ENCODE measurements around the gene POLR3F.
"Not testable (repeated sequence)": the region's sequence is repeated elsewhere in the genome, so short reads cannot be mapped to it uniquely, and the experiment has no call there.

Gene POLR3F

DNA sequence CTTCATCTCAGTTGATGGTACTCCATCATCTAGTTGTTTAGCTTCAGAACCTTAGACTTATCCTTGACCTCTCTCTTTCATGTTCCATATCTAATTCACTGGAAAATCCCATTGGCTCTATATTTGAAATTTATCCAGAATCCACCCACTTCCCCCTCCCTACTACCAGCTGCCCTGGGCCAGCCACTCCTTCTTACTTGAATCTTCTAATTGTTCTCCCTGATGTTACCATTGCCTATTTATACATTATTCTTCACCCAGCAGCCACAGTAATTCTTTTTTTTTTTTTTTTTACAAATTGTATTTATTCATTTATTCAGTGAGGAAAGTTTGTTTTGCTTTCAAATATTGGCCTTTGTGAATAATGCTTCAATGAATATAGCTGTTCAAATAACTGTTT is 48.8 kb downstream of the POLR3F start:
- no peaks in the 10 kb centered on the region for H3K27me3 ChIP-seq (ENCODE audit: low read length)
- peaks cover 6% of the 10 kb centered on the region; the same call in 1 of the 2 replicates for H3K79me2 ChIP-seq (ENCODE audit: insufficient read depth, low read length)
- TF ChIP-seq, protein P1, sequence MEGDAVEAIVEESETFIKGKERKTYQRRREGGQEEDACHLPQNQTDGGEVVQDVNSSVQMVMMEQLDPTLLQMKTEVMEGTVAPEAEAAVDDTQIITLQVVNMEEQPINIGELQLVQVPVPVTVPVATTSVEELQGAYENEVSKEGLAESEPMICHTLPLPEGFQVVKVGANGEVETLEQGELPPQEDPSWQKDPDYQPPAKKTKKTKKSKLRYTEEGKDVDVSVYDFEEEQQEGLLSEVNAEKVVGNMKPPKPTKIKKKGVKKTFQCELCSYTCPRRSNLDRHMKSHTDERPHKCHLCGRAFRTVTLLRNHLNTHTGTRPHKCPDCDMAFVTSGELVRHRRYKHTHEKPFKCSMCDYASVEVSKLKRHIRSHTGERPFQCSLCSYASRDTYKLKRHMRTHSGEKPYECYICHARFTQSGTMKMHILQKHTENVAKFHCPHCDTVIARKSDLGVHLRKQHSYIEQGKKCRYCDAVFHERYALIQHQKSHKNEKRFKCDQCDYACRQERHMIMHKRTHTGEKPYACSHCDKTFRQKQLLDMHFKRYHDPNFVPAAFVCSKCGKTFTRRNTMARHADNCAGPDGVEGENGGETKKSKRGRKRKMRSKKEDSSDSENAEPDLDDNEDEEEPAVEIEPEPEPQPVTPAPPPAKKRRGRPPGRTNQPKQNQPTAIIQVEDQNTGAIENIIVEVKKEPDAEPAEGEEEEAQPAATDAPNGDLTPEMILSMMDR (IDR thresholded peaks at IDR 0.05; ENCODE audit: insufficient read depth, low read length, poor library complexity, severe bottlenecking) = no peak
- no peak for TF ChIP-seq EZH2phosphoT487 (conservative IDR thresholded peaks at IDR 0.05; ENCODE audit: low read length)
- H4K20me1 ChIP-seq (ENCODE audit: low read depth, low read length) = no peaks in the 10 kb centered on the region
- H3K9me3 ChIP-seq (ENCODE audit: insufficient read depth, low read length) = no peaks in the 10 kb centered on the region
- H3F3A ChIP-seq (ENCODE audit: insufficient read depth) = peaks cover 13% of the 10 kb centered on the region; the same call in 1 of the 2 replicates
- no peak overlapping the region for H3K4me2 ChIP-seq (ENCODE audit: low read depth, low read length, poor library complexity, severe bottlenecking)
- H2AFZ ChIP-seq (ENCODE audit: low read depth, low read length, severe bottlenecking) = no peak overlapping the region
- H3K9ac ChIP-seq (ENCODE audit: low read length) = no peak overlapping the region
- H3K4me3 ChIP-seq (ENCODE audit: insufficient read depth, low read length, poor library complexity, severe bottlenecking) = no peak overlapping the region
- H3K27ac ChIP-seq (ENCODE audit: low read depth, low read length) = no peak overlapping the region
- peaks cover 33% of the 10 kb centered on the region; the same call in 1 of the 2 replicates for H3K36me3 ChIP-seq (ENCODE audit: low read length)
- H3K9me2 ChIP-seq (replicated peaks; ENCODE audit: insufficient read depth, low read length) = no peaks in the 10 kb centered on the region

DNA sequence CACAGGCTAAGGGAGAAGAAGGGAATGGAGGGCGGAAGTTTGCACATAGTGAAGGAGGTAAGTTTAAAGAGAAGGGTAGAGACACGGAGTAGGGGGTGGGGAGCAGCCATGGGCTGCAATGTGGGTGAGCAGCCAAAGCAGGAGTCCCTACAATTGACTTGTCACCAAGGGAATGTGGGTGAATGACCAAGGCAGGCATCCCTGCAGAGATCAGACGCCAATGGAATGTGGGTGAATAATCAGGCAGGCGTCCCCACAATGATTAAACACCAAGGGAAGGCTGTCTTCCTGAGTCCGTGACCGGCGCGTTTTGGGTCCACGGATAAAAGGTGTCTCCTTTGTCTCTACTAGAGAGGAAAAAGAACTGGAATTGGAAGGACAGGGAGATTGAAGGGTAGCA is 54.9 kb downstream of the POLR3F start:
- not testable (repeated sequence) for H3F3A ChIP-seq (ENCODE audit: insufficient read depth); H3K4me3 ChIP-seq (ENCODE audit: insufficient read depth, low read length, poor library complexity, severe bottlenecking); H3K9me3 ChIP-seq (ENCODE audit: insufficient read depth, low read length); H3K27ac ChIP-seq (ENCODE audit: low read depth, low read length); H3K9me2 ChIP-seq (replicated peaks; ENCODE audit: insufficient read depth, low read length); H3K4me2 ChIP-seq (ENCODE audit: low read depth, low read length, poor library complexity, severe bottlenecking); H3K9ac ChIP-seq (ENCODE audit: low read length); H3K27me3 ChIP-seq (ENCODE audit: low read length); H3K79me2 ChIP-seq (ENCODE audit: insufficient read depth, low read length); H4K20me1 ChIP-seq (ENCODE audit: low read depth, low read length); H2AFZ ChIP-seq (ENCODE audit: low read depth, low read length, severe bottlenecking); H3K36me3 ChIP-seq (ENCODE audit: low read length)

DNA sequence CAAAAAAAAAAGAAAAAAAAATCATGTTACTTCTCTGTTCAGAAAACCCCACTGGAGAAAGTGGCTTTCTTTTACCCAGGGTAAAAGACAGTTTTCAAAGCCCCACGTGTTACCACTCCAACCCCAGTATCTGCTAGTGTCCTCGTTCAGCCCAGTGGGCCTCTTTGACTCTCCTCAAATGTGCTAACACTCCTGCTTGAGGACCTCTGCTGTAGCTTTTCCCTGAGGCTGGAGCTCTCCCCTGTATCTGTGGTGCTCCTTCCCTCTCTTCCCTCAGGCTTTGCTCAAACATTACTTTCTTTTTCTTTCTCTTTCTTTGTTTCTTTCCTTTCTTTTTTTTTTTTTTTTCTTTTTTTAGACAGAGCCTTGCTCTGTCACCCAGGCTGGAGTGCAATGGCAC is 55.9 kb downstream of the POLR3F start:
- Histone ChIP-seq H3K27me3 (ENCODE audit: low read length) (no peaks in the 10 kb centered on the region), H4K20me1 (ENCODE audit: low read depth, low read length) (no peaks in the 10 kb centered on the region), H3K9me2 (replicated peaks; ENCODE audit: insufficient read depth, low read length) (no peaks in the 10 kb centered on the region), H3K9ac (ENCODE audit: low read length) (no peak overlapping the region), H3F3A (ENCODE audit: insufficient read depth) (no peaks in the 10 kb centered on the region), H3K4me3 (ENCODE audit: insufficient read depth, low read length, poor library complexity, severe bottlenecking) (no peak overlapping the region), H3K27ac (ENCODE audit: low read depth, low read length) (no peak overlapping the region), H3K36me3 (ENCODE audit: low read length) (peaks cover 10% of the 10 kb centered on the region), H3K79me2 (ENCODE audit: insufficient read depth, low read length) (no peaks in the 10 kb centered on the region), H2AFZ (ENCODE audit: low read depth, low read length, severe bottlenecking) (no peak overlapping the region), H3K4me2 (ENCODE audit: low read depth, low read length, poor library complexity, severe bottlenecking) (no peak overlapping the region), H3K9me3 (ENCODE audit: insufficient read depth, low read length) (no peaks in the 10 kb centered on the region)
- TF ChIP-seq, protein P1 (IDR thresholded peaks at IDR 0.05; ENCODE audit: insufficient read depth, low read length, poor library complexity, severe bottlenecking) = no peak
- no peak for TF ChIP-seq EZH2phosphoT487 (conservative IDR thresholded peaks at IDR 0.05; ENCODE audit: low read length)

DNA sequence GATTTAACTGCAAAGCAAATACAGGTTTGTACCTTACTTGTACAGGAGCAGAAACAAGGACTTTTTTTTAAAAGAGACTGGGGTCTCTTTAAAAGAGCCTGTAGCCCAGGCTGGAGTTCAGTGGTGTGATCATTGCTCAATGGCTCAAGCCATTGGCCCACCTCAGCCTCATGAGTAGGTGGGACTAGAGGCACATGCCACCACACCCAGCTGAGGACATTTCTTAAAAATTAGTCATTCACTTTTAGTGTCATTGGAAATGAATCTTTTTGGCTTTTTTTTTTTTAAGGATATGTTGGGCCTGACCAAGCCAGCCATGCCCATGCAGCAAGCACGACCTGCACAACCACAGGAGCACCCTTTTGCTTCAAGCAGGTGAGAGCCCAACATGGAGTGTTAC is 57.5 kb downstream of the POLR3F start:
- no peak overlapping the region for H3K9ac ChIP-seq (ENCODE audit: low read length)
- no peaks in the 10 kb centered on the region for H3K79me2 ChIP-seq (ENCODE audit: insufficient read depth, low read length)
- no peak overlapping the region for H3K4me3 ChIP-seq (ENCODE audit: insufficient read depth, low read length, poor library complexity, severe bottlenecking)
- no peak overlapping the region for H3K4me2 ChIP-seq (ENCODE audit: low read depth, low read length, poor library complexity, severe bottlenecking)
- H3K9me2 ChIP-seq (replicated peaks; ENCODE audit: insufficient read depth, low read length) = no peaks in the 10 kb centered on the region
- TF ChIP-seq, protein P1 (IDR thresholded peaks at IDR 0.05; ENCODE audit: insufficient read depth, low read length, poor library complexity, severe bottlenecking) = no peak
- no peak for TF ChIP-seq EZH2phosphoT487 (conservative IDR thresholded peaks at IDR 0.05; ENCODE audit: low read length)
- peaks cover 10% of the 10 kb centered on the region for H3K36me3 ChIP-seq (ENCODE audit: low read length)
- no peaks in the 10 kb centered on the region for H3K9me3 ChIP-seq (ENCODE audit: insufficient read depth, low read length)
- no peak overlapping the region for H3K27ac ChIP-seq (ENCODE audit: low read depth, low read length)
- H4K20me1 ChIP-seq (ENCODE audit: low read depth, low read length) = no peaks in the 10 kb centered on the region
- no peaks in the 10 kb centered on the region for H3K27me3 ChIP-seq (ENCODE audit: low read length)
- no peaks in the 10 kb centered on the region for H3F3A ChIP-seq (ENCODE audit: insufficient read depth)
- no peak overlapping the region for H2AFZ ChIP-seq (ENCODE audit: low read depth, low read length, severe bottlenecking)

DNA sequence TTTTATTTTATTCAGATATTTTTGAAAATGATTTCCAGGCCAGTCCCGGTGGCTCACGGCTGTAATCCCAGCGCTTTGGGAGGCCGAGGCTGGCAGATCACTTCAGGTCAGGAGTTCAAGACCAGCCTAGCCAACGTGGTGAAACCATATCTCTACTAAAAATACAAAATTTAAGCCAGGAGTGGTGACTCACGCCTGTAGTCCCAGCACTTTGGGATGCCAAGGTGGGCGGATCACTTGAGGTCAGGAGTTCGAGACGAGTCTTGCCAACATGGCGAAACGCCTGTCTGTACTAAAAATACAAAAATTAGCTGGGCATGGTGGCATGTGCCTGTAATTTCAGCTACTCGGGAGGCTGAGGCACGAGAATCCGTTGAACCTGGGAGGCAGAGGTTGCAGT is 59.6 kb downstream of the POLR3F start:
- not testable (repeated sequence) for H3K9me3 ChIP-seq (ENCODE audit: insufficient read depth, low read length); H3F3A ChIP-seq (ENCODE audit: insufficient read depth); H3K4me2 ChIP-seq (ENCODE audit: low read depth, low read length, poor library complexity, severe bottlenecking); H3K9ac ChIP-seq (ENCODE audit: low read length); H3K4me3 ChIP-seq (ENCODE audit: insufficient read depth, low read length, poor library complexity, severe bottlenecking); H3K27ac ChIP-seq (ENCODE audit: low read depth, low read length); H3K27me3 ChIP-seq (ENCODE audit: low read length); H3K79me2 ChIP-seq (ENCODE audit: insufficient read depth, low read length); H3K9me2 ChIP-seq (replicated peaks; ENCODE audit: insufficient read depth, low read length); H4K20me1 ChIP-seq (ENCODE audit: low read depth, low read length); H2AFZ ChIP-seq (ENCODE audit: low read depth, low read length, severe bottlenecking)
- peaks cover 14% of the 10 kb centered on the region for H3K36me3 ChIP-seq (ENCODE audit: low read length)
